Prostate gland (tissue), 2 donors: ENCODE measurements around the gene CTDNEP1.

Source experiments
- POLR2A ChIP-seq: fragments of 450-650 bp; IDR thresholded peaks from one replicate; pipeline ENCODE4 v1.6.1; 2016; ENCODE audit warnings: antibody characterized with exemption, mild to moderate bottlenecking
- TF ChIP-seq, protein P1 (sequence below), 4 experiments: fragments of 200-600 bp in 2 of 4; fragments of 450-650 bp in 2 of 4; sonication (generic) in 2 of 4; IDR thresholded peaks; 1 replicate in 3 of 4; 2 replicates in 1 of 4; pipeline ENCODE4 v1.5.1; 2016 to 2019; ENCODE audit warnings: antibody characterized with exemption in 4 of 4, mild to moderate bottlenecking in 2 of 4, moderate library complexity in 2 of 4

DNA sequence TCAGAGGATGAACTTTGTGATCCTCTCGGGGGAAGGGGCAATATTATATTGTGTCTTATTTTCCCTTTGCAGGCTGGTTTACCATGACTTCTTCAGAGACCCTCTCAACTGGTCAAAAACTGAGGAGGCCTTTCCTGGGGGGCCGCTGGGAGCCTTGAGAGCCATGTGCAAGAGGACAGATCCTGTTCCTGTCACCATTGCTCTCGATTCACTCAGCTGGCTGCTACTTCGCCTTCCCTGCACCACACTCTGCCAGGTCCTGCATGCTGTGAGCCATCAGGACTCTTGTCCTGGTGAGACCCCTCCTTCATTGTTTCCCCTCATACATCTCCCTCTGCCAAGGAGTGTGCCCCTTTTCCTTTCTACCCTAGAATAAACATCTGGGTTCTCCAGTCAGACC, 3.0 kb upstream of the CTDNEP1 start:
- TF ChIP-seq, protein P1, sequence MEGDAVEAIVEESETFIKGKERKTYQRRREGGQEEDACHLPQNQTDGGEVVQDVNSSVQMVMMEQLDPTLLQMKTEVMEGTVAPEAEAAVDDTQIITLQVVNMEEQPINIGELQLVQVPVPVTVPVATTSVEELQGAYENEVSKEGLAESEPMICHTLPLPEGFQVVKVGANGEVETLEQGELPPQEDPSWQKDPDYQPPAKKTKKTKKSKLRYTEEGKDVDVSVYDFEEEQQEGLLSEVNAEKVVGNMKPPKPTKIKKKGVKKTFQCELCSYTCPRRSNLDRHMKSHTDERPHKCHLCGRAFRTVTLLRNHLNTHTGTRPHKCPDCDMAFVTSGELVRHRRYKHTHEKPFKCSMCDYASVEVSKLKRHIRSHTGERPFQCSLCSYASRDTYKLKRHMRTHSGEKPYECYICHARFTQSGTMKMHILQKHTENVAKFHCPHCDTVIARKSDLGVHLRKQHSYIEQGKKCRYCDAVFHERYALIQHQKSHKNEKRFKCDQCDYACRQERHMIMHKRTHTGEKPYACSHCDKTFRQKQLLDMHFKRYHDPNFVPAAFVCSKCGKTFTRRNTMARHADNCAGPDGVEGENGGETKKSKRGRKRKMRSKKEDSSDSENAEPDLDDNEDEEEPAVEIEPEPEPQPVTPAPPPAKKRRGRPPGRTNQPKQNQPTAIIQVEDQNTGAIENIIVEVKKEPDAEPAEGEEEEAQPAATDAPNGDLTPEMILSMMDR (IDR thresholded peaks at IDR 0.05) = no peak
- no peak for TF ChIP-seq POLR2A
